Fibroblast of upper back skin (primary cell): ENCODE results near the gene QPCTL.
"Not testable (repeated sequence)": the region's sequence is repeated elsewhere in the genome, so short reads cannot be mapped to it uniquely, and the experiment has no call there.

Source experiments
- DNase-seq: peaks from one replicate; pipeline ENCODE4 v3.0.0-alpha.2; 2013

QPCTL gene

GRCh38 chr19:45677351-45678230 is 14.9 kb upstream of the QPCTL start:
- peak; percentile 63 for DNase-seq

GRCh38 chr19:45681391-45682015 is 11.0 kb upstream of the QPCTL start:
- DNase-seq: peak; percentile 67

- DNase-seq: no peak
These were observed 10.3 kb upstream of the QPCTL start for GRCh38 chr19:45682117-45682516.

- DNase-seq: no peak
These were observed 9.6 kb upstream of the QPCTL start for GRCh38 chr19:45682908-45683307.

GRCh38 chr19:45685045-45685444 is 7.4 kb upstream of the QPCTL start:
- not testable (repeated sequence) for DNase-seq

- DNase-seq: no peak
These were observed 4.9 kb upstream of the QPCTL start for GRCh38 chr19:45687599-45687998.

- DNase-seq: peak; percentile 94
These were observed 815 bp upstream of the QPCTL start, which contains the start of gene SNRPD2 for GRCh38 chr19:45691516-45692186. Gene SNRPD2 (minus strand): TSS chr19:45691953. CDS start chr19:45691888, 65 bp downstream.

GRCh38 chr19:45693106-45693788 is 781 bp downstream of the QPCTL start:
- peak; percentile 65 for DNase-seq

GRCh38 chr19:45701676-45702075 is 9.2 kb downstream of the QPCTL start:
- no peak for DNase-seq

GRCh38 chr19:45705115-45705514 is 12.6 kb downstream of the QPCTL start:
- no peak for DNase-seq

GRCh38 chr19:45705710-45706415 is 13.4 kb downstream of the QPCTL start:
- no peak for DNase-seq

- no peak for DNase-seq
These were observed 18.1 kb downstream of the QPCTL start for GRCh38 chr19:45710356-45711130.

- no peak for DNase-seq
These were observed 19.6 kb downstream of the QPCTL start for GRCh38 chr19:45711851-45712698.

GRCh38 chr19:45712699-45713067 is 20.2 kb downstream of the QPCTL start:
- no peak for DNase-seq

GRCh38 chr19:45713141-45713540 is 20.7 kb downstream of the QPCTL start:
- DNase-seq: no peak

- no peak for DNase-seq
These were observed 22.7 kb downstream of the QPCTL start for GRCh38 chr19:45715139-45715538.

GRCh38 chr19:45716359-45717130 is 24.1 kb downstream of the QPCTL start:
- peak; percentile 28 for DNase-seq

- DNase-seq: peak; percentile 99
These were observed 24.9 kb downstream of the QPCTL start for GRCh38 chr19:45717131-45717982.
